CD1c-positive myeloid dendritic cell (primary cell): ENCODE measurements around the gene TSPAN15.
"Not testable (repeated sequence)": the region's sequence is repeated elsewhere in the genome, so short reads cannot be mapped to it uniquely, and the experiment has no call there.

Experiments used
- DNase-seq: peaks from one replicate; pipeline ENCODE4 v3.0.0-alpha.2; 2016; ENCODE audit errors: extremely low spot score

TSPAN15 gene

GRCh38 chr10:69446229-69446628, 5.0 kb upstream of the TSPAN15 start:
- no peak for DNase-seq

DNA sequence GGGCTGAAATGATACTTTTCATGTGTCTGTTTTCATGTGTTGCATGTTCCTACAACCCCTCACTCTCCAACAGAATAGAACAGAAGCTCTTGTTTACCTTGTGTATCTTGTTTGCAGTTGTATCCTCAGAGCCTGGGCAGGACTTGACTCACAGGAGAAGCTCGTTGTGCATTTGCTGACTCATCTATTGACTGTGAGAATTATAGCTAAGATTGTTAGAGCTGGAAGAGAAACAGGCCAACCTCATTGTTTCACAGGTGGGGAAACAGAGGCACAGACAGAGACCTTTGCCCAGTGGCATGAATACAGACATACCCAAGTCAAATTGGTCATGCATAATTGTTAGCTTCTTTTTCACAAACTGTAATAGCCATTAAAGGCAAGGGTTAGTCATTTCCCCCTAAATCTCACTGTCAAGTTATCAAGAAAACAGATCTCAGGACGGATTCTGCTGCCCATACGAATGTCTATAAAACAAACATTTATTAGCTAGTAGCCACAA, 4.6 kb upstream of the TSPAN15 start:
- no peak for DNase-seq

- DNase-seq, result peak; percentile 69
Observed at GRCh38 chr10:69449841-69450240, 1.4 kb upstream of the TSPAN15 start.

- not testable (repeated sequence) for DNase-seq
Observed at GRCh38 chr10:69450395-69450794, 870 bp upstream of the TSPAN15 start.

DNA sequence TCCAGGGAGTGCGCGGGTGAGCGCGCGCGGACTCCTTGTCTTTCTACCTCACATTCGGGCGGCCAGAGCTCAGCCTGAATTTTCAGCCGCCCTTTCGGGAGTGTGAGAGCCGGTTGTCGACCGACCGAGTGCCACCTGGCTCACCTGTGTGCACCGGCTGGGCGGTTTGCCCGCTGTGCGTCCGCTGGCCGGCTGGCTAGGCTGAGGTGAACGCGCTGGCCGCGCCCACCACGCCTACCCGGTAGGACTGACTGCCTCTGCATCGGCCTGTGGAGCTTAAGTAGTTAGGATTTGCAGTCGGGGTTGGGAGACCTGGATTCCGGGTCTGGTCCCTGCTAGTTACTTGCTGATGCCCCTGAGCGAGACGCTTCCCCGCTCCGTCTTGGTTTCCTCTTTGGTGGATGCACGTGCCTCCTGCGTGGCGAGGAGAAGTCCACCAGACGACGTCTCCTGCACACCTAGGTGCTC, 553 bp downstream of the TSPAN15 start:
- no peak for DNase-seq

DNA sequence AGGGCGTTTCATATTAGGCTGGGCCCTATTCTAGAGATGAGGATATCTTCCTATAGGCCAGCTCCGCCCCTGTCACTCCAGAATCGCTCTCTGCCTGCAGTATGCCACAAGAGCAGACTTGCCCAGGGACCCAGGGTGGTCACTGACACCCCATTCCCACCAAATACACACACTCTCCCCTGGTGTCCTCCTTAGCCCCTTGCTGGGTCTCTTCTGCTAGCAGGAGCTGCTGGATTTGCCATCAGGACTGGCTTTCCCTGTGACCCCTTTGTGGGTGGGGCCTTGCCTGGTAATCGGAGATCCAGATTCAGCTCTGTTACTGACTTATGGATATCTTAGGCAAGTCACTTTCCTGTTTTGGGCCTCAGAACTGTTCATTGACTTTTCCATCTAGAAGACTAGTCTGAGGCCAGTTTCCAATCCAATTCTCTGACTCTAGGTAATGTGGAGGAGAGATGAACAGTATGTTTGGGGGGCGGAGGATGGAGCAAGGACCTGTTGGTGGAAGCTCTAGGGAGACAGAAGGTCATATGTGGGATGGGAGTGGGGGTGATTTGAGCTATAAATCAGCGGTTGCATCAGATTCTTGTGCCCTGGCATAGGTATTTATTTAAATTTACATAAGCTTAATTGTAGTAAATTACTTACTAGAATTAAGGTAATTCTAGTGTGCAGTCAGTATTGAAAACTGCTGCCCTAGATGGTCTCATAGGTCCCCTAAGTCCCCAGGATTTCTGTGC, 1.6 kb downstream of the TSPAN15 start:
- DNase-seq, result no peak

DNA sequence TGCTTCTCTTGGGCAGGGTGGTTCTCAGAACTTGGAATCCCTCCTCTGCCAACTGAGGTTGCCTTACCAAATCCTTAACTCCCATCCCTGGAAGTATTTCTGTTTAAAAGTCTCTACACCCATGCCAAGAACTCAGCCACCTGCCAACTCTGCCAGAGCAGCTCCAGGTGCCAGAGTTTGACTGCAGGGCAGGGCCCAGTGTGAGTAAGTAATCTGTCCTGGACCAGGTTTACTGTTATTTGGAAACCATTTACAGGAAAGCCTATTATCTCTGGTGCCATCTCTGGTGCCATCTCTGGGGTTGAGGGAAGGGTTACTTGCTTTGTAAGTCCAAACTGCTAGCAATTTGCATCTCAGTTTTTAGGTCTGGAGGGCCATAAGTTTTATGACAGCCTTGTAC, 2.5 kb downstream of the TSPAN15 start:
- DNase-seq, result no peak

GRCh38 chr10:69455006-69455763, 3.9 kb downstream of the TSPAN15 start:
- no peak for DNase-seq

DNA sequence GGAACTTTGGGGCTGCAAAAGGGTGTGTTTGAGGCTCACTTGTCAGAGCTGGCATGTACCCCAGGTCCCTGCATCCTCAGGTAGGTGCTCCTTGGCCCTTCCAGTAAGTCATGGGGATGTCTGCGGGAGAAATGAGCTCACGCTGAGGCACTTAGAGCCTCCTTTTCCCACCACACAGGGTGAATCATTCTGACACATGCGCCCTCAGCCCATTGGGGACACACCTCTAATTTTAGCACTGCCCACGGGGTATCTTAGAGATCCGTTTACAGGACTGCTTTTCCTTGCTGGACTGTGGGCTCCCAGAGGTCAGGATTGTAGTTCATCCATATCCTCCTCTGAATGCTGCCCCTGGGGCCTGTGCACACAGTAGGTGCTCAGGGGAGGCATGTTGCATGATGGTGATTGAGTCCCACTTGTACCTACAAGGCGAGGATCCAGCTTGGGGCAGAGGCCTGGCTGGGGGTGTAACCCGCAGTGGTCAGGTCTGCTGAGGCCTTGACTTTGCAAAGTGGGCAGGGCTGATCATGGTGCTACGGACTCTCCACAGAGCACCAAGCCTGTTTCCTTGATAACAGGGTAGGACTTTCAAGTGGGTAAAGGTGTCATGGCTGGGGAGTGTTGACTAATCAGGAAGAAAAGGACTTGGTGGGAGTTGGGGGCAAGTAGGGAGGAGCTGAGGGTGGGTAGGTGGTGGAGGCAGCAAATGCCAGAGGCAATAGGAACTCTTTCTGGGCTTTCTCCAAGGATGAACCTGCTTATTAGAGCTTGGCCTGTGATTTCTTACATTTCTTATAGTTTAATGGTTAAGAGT, 5.8 kb downstream of the TSPAN15 start:
- no peak for DNase-seq

DNA sequence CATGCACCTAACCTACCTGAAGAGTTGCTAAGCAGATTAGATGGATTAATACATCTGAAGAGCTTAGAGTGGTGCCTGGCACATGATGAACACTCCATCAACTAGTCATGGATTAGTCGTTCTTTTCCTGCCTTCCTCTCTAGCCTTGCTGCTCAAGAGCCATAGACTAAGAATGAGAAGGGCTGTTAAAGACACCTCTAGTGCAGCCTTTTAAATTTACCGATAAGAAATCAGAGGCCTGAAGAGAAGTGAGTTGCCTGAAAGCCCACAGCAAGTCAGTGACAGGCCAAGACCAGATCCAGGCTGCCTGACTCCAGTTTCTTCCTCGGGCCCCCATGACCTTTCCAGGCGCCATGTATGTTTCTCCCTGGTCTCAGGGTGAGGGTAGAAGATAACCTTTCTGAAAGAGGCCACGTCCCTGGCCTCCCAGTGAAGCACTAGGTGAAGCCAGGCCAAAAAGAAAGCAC, 6.5 kb downstream of the TSPAN15 start:
- DNase-seq, result no peak

DNA sequence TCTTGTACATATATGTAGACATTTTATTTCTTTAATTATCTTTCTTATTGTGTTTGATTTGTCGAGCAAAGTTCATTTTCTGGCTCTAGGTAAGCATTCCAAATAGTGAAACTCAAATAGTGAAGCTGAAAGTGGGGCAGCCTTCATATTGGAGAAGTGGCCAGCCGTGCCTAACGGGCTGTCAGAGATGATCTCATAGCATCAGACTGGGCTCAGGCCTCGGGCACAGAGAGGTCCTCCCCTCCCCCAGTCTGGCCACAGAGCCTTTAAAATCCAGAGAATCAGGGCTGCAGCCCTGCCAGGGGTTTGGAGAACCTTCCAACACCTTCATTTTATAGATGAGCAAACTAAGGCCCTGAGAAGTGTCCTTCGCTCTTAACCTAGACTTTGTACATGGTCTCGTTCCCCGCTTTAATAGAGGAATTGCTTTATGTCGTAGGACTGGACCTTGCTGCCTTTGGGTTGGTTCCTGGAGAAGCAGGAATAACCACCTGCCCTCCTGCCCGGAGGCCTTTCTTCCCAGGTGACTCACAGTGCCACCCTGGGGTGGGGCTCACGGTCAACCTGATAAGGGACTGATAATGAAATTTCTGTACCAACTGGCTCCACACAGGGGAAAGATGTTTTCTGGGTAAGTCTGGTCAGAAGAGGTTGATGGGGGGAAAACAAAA, 7.3 kb downstream of the TSPAN15 start:
- peak; percentile 79 for DNase-seq

GRCh38 chr10:69459101-69459790, 8.0 kb downstream of the TSPAN15 start:
- no peak for DNase-seq

DNA sequence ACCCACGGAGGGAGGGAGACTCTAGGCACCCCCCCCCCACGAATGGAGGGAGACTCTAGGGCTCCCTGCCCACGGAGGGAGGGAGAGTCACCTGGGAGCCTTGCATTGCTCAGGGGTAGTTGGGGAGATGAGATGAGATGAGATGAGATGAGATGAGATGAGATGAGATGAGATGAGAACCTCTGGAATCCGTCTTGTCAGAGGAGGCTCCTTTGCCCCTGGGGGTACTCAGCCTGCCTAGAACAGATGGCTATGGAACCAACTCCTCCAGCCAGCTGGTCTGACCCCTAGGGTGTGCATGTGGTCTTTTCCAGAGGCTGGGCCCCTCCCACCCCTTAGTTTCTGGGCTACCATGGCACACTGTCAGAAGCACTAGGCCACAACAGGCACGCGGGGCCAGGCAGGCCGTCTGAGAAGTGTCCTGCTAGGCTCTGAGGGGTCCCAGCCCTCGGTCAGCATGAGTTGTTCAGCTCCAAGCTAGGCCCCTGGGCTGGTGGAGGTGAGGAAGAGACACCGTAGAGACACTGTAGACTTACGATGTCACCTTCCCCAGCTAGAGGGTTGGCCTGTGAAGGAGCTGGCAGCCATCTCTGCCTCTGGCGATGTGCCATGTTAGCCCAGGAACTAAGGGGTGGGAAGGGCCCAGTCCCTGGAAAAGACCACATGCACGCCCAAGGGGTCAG, 8.8 kb downstream of the TSPAN15 start:
- no peak for DNase-seq

DNA sequence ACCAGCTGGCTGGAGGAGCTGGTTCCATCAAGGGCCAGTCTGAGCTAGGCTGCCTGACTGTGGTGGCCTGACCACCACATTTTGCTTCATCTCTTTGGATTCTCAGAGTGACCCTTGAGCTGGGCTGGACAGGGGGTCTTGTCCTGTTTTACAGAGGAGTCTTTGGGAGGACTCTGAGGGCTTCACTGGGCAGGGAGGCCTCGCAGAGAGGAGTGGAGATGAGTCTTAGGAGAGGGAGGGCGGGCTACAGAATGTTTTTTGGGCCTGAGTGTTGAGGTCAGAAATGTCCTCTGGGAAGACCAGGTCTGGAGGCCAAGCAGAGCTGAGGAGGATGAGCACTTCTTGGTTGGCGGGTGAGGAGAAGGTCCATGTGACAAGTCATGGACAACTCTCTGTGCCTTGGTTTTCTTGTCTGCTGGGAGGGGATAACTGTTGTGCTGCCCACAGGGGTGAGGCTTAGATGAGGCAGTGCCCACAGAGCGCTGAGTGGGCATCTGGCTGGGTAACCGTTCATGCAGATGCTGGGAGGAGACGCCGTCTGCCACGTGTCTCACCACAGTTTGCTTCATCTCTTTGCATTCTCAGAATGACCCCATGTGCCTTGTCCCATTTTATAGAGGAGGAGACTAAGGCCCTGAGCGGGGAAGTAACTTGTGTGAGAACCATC, 9.4 kb downstream of the TSPAN15 start:
- no peak for DNase-seq

- no peak for DNase-seq
Observed at GRCh38 chr10:69461243-69462025, 10.2 kb downstream of the TSPAN15 start.

DNA sequence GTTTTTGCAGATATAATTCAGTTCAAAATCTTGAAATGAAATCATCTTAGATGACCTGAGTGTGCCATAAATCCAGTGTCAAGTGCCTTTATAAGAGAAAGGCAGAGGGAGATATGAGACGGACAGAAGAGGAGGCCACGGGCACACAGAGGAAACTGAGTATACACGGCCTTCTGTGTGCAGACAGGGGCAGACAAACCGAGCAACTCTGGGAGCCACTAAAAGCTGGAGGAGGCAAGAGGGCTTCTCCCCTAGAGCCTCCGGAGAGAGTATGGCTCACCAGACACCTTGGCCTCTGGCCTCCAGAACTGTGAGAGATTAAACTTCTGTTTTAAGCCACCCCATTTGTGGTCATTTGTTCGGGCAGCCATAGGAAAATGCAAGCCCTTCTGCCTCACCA, 12.6 kb downstream of the TSPAN15 start:
- DNase-seq, result no peak

GRCh38 chr10:69464401-69464800, 13.1 kb downstream of the TSPAN15 start:
- no peak for DNase-seq

DNA sequence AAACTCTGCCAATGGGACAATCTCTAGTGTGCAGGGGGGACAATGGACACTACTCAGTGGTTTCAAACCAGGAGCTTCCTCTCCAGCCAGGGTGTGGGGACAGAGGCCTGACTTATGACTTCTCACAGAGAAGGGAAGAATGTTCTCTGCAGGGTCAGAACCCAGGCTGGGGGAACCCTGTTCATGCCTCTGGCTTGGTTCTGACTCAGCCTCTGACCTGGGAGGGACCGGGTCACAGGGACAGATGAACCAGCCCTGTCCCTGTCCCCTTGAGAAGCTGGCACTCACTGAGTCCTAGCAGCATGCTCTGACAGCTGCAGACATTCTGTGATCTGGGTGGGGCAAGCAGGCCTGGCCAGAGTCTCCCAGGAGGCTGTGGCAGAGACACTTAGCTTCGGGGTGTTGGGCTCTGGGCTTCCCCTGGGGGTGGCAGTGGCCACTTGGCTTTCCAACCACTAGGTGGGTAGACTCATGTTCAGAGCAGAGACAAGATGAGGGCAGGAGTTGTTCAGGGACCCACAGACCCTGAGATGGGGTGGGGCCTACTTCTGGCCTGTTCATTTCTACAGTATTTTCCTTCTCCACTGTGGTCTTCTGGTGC, 13.6 kb downstream of the TSPAN15 start:
- peak; percentile 50 for DNase-seq
